ENCODE measurements around the gene IL17B.

Gene IL17B

DNA sequence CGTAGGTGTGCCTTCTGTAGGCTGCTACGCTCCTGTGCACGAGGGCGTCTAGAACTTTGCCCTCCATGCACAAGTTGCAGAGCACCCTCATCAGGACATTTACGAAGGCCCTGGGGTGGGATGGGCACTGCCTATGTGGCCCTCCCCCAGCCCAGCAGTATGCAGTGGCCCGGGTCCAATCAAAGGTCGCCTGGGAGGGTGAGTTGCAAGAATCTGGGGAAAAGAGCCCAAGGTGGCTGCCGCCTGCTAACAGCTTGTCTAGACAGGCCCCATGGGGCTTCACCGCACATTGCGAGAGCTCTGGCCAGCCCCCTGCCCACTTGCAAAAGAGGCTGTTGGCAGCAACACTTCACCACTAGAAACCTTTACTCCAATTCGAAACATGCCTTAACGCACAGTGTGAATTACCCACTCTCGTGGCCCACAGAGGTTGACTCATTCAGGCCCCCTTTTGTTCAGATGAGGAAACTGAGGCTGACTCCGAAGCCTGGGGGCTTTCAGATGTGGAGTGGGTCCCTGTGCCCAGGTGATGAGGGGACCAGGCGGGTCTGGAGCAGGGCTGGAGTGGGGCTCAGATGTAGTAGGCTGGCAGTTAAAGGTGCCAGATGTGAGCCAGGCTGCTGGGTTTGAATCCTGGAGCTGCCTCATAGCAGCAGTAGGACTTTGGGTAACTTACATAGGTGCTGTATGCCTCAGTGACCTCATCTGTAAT is 31.8 kb upstream of the IL17B start:
- Histone ChIP-seq H3F3A (ENCODE audit: insufficient read depth, low read length) (no peaks in the 10 kb centered on the region), H3K4me3 (ENCODE audit: low read length) (no peak overlapping the region), H3K4me1 (ENCODE audit: low read length) (no peaks in the 10 kb centered on the region), H3K9ac (ENCODE audit: low read length) (no peak overlapping the region), H4K20me1 (ENCODE audit: insufficient read depth, low read length) (no peaks in the 10 kb centered on the region), H2AFZ (ENCODE audit: low read length) (no peak overlapping the region), H3K36me3 (replicated peaks; ENCODE audit: insufficient read depth, low read length) (no peaks in the 10 kb centered on the region), H3K9me2 (replicated peaks; ENCODE audit: insufficient read depth, low read length) (no peaks in the 10 kb centered on the region), H3K27me3 (replicated peaks; ENCODE audit: insufficient read depth, low read length) (no peaks in the 10 kb centered on the region), H3K79me2 (ENCODE audit: low read length) (no peaks in the 10 kb centered on the region), H3K9me3 (replicated peaks; ENCODE audit: insufficient read depth, low read length) (no peaks in the 10 kb centered on the region), H3K4me2 (ENCODE audit: low read depth, low read length) (no peak overlapping the region), H3K27ac (ENCODE audit: low read length) (no peak overlapping the region)
- no peak for TF ChIP-seq EZH2 (optimal IDR thresholded peaks at IDR 0.05; ENCODE audit: low read depth, low read length)
- TF ChIP-seq, protein P1, sequence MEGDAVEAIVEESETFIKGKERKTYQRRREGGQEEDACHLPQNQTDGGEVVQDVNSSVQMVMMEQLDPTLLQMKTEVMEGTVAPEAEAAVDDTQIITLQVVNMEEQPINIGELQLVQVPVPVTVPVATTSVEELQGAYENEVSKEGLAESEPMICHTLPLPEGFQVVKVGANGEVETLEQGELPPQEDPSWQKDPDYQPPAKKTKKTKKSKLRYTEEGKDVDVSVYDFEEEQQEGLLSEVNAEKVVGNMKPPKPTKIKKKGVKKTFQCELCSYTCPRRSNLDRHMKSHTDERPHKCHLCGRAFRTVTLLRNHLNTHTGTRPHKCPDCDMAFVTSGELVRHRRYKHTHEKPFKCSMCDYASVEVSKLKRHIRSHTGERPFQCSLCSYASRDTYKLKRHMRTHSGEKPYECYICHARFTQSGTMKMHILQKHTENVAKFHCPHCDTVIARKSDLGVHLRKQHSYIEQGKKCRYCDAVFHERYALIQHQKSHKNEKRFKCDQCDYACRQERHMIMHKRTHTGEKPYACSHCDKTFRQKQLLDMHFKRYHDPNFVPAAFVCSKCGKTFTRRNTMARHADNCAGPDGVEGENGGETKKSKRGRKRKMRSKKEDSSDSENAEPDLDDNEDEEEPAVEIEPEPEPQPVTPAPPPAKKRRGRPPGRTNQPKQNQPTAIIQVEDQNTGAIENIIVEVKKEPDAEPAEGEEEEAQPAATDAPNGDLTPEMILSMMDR (IDR thresholded peaks at IDR 0.05; ENCODE audit: low read length) = no peak
- TF ChIP-seq EZH2phosphoT487 (IDR thresholded peaks at IDR 0.05; ENCODE audit: low read length) = no peak
- no peak for DNase-seq

DNA sequence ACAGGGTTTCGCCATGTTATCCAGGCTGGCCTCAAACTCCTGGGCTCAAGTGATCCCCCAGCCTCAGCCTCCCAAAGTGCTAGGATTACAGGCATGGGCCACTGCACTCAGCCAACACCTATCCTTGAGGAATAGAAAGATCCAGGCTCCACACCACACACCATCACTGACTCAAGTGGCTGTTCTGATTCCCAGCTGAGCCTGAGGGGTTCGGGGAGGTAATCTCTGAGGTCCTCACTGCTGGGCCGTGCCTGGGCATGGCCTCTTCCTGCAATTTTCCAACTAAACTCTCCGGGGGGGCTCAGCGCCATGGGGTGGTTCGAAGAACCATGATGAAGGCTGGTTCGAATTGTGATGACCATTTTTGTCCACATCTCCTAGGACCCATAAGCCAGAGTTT is 31.0 kb upstream of the IL17B start:
- no peaks in the 10 kb centered on the region for H3K9me3 ChIP-seq (replicated peaks; ENCODE audit: insufficient read depth, low read length)
- no peak overlapping the region for H3K9ac ChIP-seq (ENCODE audit: low read length)
- DNase-seq = no peak
- H3K36me3 ChIP-seq (replicated peaks; ENCODE audit: insufficient read depth, low read length) = no peaks in the 10 kb centered on the region
- H3F3A ChIP-seq (ENCODE audit: insufficient read depth, low read length) = no peaks in the 10 kb centered on the region
- no peaks in the 10 kb centered on the region for H3K27me3 ChIP-seq (replicated peaks; ENCODE audit: insufficient read depth, low read length)
- no peak overlapping the region for H3K4me3 ChIP-seq (ENCODE audit: low read length)
- no peaks in the 10 kb centered on the region for H4K20me1 ChIP-seq (ENCODE audit: insufficient read depth, low read length)
- no peaks in the 10 kb centered on the region for H3K79me2 ChIP-seq (ENCODE audit: low read length)
- H2AFZ ChIP-seq (ENCODE audit: low read length) = no peak overlapping the region
- H3K4me1 ChIP-seq (ENCODE audit: low read length) = no peaks in the 10 kb centered on the region
- no peaks in the 10 kb centered on the region for H3K9me2 ChIP-seq (replicated peaks; ENCODE audit: insufficient read depth, low read length)
- TF ChIP-seq EZH2phosphoT487 (IDR thresholded peaks at IDR 0.05; ENCODE audit: low read length) (no peak), EZH2 (optimal IDR thresholded peaks at IDR 0.05; ENCODE audit: low read depth, low read length) (no peak)
- TF ChIP-seq, protein P1 (IDR thresholded peaks at IDR 0.05; ENCODE audit: low read length) = no peak
- no peak overlapping the region for H3K4me2 ChIP-seq (ENCODE audit: low read depth, low read length)
- H3K27ac ChIP-seq (ENCODE audit: low read length) = no peak overlapping the region

DNA sequence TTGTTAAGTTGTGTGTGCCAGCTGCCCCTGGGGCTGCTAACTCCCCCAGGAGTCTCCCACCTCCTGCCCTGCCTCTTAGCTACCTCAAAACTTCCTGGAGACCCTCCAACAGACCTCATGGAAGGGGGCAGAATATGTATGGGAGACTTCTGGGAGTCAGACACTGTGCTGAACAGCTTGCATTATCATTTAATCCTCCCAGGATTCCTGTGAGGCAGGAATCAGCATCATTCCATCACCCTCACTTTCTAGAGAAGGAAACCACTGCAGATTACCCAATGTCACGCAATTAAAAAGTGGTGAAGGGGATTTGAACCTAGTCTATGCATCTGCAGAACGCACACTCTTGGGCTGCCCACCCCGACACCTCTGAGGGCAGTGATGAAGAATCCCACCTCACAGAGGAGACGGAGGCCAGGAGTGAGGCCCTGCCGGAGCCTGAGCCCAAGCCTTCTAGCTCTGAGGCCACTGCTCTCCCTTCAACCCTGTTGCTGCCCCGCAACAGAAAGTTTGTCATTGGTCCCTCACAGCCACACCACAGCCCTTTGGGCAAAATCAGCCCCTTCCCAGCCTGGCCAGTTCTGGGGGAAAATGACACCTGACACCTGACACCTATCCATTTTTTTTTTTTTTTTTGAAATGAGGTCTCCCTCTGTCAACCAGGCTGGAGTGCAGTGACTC is 30.3 kb upstream of the IL17B start:
- H3F3A ChIP-seq (ENCODE audit: insufficient read depth, low read length) = no peaks in the 10 kb centered on the region
- H4K20me1 ChIP-seq (ENCODE audit: insufficient read depth, low read length) = no peaks in the 10 kb centered on the region
- H3K4me2 ChIP-seq (ENCODE audit: low read depth, low read length) = no peak overlapping the region
- DNase-seq = no peak
- TF ChIP-seq EZH2phosphoT487 (IDR thresholded peaks at IDR 0.05; ENCODE audit: low read length) = no peak
- TF ChIP-seq EZH2 (optimal IDR thresholded peaks at IDR 0.05; ENCODE audit: low read depth, low read length) = no peak
- TF ChIP-seq, protein P1 (IDR thresholded peaks at IDR 0.05; ENCODE audit: low read length) = no peak
- H3K27me3 ChIP-seq (replicated peaks; ENCODE audit: insufficient read depth, low read length) = no peaks in the 10 kb centered on the region
- H3K9me3 ChIP-seq (replicated peaks; ENCODE audit: insufficient read depth, low read length) = no peaks in the 10 kb centered on the region
- H3K4me1 ChIP-seq (ENCODE audit: low read length) = no peaks in the 10 kb centered on the region
- H3K4me3 ChIP-seq (ENCODE audit: low read length) = no peak overlapping the region
- no peak overlapping the region for H3K9ac ChIP-seq (ENCODE audit: low read length)
- H3K36me3 ChIP-seq (replicated peaks; ENCODE audit: insufficient read depth, low read length) = no peaks in the 10 kb centered on the region
- H3K79me2 ChIP-seq (ENCODE audit: low read length) = no peaks in the 10 kb centered on the region
- H2AFZ ChIP-seq (ENCODE audit: low read length) = no peak overlapping the region
- no peaks in the 10 kb centered on the region for H3K9me2 ChIP-seq (replicated peaks; ENCODE audit: insufficient read depth, low read length)
- no peak overlapping the region for H3K27ac ChIP-seq (ENCODE audit: low read length)
